HepG2 (cell line): ENCODE results near the gene SELENOH. TPM values are rescaled to one million over a fixed set of nuclear protein-coding genes. Genes with fewer than 3 reads are reported as not detected.
A peak's percentile ranks its signal among the peaks of the same experiment; 100 is the strongest.

Source experiments
- ZNF530 ChIP-seq: sonication (generic); formaldehyde crosslinking; IDR thresholded peaks from 2 replicates; pipeline ENCODE4 v1.5.0; 2020; ENCODE audit warnings: low read depth, mild to moderate bottlenecking, missing genetic modification reagents
- polyA plus RNA-seq, 8 experiments: library from polyadenylated mRNA; depleted of rRNA in 3 of 8; stranded (reverse) in 7 of 8; unstranded in 1 of 8; fragments of >200 nt; fragmentation: Illumina TruSeq in 4 of 8; extraction: Trizol in 4 of 8; gene quantifications; 2 replicates each; pipeline versions ENCODE4 v1.2.1 to v1.2.3, GENCODE V29; 2011 to 2016; ENCODE audit warnings: low read depth in 4 of 8, missing spikeins in 1 of 8, mixed read lengths in 1 of 8; ENCODE audit not compliant: insufficient read depth in 1 of 8
- total RNA-seq, 5 experiments: library from RNA; depleted of rRNA; stranded (reverse); fragments of >200 nt; fragmentation: Illumina TruSeq; extraction: Trizol; gene quantifications; 2 replicates each; pipeline ENCODE4 v1.2.3, GENCODE V29; 2016; ENCODE audit warnings: low read depth in 1 of 5
- TF ChIP-seq, protein P1 (sequence below): sonication (generic); formaldehyde crosslinking; IDR thresholded peaks from 2 replicates; pipeline ENCODE4 v1.5.0; 2020; ENCODE audit warnings: mild to moderate bottlenecking, missing genetic modification reagents, borderline replicate concordance
- TF ChIP-seq, protein P2 (sequence below): sonication (generic); formaldehyde crosslinking; IDR thresholded peaks from 2 replicates; pipeline ENCODE4 v1.5.0; 2020; ENCODE audit warnings: mild to moderate bottlenecking, missing genetic modification reagents, borderline replicate concordance
- TF ChIP-seq, protein P3 (sequence below): sonication (generic); formaldehyde crosslinking; IDR thresholded peaks from one replicate; pipeline ENCODE4 v1.5.1; 2020; ENCODE audit warnings: mild to moderate bottlenecking, missing genetic modification reagents; ENCODE audit errors: not compliant biosample characterization

Gene SELENOH
- total and polyA plus RNA-seq, 2 of the 13 experiments (the other 11 are each of a cell fraction or from before 2014, with no cell fraction given), result 27.2 to 77.4 TPM

- TF ChIP-seq, protein P1, sequence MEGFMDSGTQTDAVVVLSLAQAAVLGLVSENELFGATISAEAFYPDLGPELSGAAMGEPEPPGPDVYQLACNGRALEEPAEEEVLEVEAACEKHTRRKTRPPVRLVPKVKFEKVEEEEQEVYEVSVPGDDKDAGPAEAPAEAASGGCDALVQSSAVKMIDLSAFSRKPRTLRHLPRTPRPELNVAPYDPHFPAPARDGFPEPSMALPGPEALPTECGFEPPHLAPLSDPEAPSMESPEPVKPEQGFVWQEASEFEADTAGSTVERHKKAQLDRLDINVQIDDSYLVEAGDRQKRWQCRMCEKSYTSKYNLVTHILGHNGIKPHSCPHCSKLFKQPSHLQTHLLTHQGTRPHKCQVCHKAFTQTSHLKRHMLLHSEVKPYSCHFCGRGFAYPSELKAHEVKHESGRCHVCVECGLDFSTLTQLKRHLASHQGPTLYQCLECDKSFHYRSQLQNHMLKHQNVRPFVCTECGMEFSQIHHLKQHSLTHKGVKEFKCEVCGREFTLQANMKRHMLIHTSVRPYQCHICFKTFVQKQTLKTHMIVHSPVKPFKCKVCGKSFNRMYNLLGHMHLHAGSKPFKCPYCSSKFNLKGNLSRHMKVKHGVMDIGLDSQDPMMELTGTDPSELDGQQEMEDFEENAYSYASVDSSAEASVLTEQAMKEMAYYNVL (CRISPR knock-in tag), result no peak
- TF ChIP-seq, protein P2, sequence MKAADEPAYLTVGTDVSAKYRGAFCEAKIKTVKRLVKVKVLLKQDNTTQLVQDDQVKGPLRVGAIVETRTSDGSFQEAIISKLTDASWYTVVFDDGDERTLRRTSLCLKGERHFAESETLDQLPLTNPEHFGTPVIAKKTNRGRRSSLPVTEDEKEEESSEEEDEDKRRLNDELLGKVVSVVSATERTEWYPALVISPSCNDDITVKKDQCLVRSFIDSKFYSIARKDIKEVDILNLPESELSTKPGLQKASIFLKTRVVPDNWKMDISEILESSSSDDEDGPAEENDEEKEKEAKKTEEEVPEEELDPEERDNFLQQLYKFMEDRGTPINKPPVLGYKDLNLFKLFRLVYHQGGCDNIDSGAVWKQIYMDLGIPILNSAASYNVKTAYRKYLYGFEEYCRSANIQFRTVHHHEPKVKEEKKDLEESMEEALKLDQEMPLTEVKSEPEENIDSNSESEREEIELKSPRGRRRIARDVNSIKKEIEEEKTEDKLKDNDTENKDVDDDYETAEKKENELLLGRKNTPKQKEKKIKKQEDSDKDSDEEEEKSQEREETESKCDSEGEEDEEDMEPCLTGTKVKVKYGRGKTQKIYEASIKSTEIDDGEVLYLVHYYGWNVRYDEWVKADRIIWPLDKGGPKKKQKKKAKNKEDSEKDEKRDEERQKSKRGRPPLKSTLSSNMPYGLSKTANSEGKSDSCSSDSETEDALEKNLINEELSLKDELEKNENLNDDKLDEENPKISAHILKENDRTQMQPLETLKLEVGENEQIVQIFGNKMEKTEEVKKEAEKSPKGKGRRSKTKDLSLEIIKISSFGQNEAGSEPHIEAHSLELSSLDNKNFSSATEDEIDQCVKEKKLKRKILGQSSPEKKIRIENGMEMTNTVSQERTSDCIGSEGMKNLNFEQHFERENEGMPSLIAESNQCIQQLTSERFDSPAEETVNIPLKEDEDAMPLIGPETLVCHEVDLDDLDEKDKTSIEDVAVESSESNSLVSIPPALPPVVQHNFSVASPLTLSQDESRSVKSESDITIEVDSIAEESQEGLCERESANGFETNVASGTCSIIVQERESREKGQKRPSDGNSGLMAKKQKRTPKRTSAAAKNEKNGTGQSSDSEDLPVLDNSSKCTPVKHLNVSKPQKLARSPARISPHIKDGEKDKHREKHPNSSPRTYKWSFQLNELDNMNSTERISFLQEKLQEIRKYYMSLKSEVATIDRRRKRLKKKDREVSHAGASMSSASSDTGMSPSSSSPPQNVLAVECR, result peak; percentile 79
- no peak for TF ChIP-seq ZNF530
- TF ChIP-seq, protein P3, sequence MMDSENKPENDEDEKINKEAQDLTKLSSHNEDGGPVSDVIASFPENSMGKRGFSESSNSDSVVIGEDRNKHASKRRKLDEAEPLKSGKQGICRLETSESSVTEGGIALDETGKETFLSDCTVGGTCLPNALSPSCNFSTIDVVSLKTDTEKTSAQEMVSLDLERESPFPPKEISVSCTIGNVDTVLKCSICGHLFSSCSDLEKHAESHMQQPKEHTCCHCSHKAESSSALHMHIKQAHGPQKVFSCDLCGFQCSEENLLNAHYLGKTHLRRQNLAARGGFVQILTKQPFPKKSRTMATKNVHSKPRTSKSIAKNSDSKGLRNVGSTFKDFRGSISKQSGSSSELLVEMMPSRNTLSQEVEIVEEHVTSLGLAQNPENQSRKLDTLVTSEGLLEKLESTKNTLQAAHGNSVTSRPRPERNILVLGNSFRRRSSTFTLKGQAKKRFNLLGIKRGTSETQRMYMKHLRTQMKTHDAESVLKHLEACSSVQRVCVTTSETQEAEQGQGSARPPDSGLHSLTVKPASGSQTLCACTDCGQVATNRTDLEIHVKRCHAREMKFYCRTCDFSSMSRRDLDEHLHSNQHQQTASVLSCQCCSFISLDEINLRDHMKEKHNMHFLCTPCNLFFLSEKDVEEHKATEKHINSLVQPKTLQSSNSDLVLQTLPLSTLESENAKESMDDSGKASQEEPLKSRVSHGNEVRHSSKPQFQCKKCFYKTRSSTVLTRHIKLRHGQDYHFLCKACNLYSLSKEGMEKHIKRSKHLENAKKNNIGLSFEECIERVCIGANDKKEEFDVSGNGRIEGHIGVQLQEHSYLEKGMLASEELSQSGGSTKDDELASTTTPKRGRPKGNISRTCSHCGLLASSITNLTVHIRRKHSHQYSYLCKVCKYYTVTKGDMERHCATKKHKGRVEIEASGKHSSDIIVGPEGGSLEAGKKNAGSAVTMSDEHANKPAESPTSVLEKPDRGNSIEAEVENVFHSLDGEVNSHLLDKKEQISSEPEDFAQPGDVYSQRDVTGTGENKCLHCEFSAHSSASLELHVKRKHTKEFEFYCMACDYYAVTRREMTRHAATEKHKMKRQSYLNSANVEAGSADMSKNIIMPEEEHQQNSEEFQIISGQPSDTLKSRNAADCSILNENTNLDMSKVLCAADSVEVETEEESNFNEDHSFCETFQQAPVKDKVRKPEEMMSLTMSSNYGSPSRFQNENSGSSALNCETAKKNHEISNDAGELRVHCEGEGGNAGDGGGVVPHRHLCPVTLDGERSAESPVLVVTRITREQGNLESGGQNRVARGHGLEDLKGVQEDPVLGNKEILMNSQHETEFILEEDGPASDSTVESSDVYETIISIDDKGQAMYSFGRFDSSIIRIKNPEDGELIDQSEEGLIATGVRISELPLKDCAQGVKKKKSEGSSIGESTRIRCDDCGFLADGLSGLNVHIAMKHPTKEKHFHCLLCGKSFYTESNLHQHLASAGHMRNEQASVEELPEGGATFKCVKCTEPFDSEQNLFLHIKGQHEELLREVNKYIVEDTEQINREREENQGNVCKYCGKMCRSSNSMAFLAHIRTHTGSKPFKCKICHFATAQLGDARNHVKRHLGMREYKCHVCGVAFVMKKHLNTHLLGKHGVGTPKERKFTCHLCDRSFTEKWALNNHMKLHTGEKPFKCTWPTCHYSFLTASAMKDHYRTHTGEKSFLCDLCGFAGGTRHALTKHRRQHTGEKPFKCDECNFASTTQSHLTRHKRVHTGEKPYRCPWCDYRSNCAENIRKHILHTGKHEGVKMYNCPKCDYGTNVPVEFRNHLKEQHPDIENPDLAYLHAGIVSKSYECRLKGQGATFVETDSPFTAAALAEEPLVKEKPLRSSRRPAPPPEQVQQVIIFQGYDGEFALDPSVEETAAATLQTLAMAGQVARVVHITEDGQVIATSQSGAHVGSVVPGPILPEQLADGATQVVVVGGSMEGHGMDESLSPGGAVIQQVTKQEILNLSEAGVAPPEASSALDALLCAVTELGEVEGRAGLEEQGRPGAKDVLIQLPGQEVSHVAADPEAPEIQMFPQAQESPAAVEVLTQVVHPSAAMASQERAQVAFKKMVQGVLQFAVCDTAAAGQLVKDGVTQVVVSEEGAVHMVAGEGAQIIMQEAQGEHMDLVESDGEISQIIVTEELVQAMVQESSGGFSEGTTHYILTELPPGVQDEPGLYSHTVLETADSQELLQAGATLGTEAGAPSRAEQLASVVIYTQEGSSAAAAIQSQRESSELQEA (CRISPR knock-in tag), result no peak
Observed at GRCh38 chr11:57712256-57713150, 28.8 kb upstream of the SELENOH start, which contains the start of gene TMX2 (continued).
